DOHH2 (cell line): ENCODE data around the gene RBP5.

ENCODE experiments used
- EZH2phosphoT487 ChIP-seq: fragments of 200-600 bp; sonication (generic); IDR thresholded peaks from 2 replicates; pipeline ENCODE4 v1.6.1; 2017; ENCODE audit warnings: borderline replicate concordance, mild to moderate bottlenecking, antibody characterized with exemption, low read length, moderate library complexity, mixed read lengths
- TF ChIP-seq, protein P1 (sequence below): fragments of 200-600 bp; sonication (generic); IDR thresholded peaks from one replicate; pipeline ENCODE4 v1.5.1; 2014; ENCODE audit warnings: antibody characterized with exemption, mild to moderate bottlenecking, low read depth, low read length; ENCODE audit not compliant: poor library complexity, severe bottlenecking

DNA sequence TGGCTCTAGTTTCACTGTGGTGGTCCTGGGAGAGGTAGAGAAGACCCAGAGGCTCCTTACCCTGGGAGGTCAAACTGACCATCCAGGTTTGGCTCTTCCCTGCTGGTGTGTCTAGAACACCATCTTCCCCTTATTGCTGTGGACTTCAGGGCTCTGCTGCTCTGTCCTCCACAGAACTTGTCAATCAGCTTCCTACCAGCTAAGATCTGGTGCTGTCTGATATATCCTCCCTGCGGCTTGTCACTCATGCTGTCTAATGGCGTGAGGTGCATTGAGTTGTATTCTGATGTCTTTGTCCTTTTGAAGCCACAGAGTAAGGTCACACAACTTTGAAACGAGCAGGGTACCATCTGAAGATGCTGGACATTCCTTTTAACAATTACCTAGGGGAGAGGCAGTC lies 12.5 kb downstream of the RBP5 start:
- TF ChIP-seq, protein P1, sequence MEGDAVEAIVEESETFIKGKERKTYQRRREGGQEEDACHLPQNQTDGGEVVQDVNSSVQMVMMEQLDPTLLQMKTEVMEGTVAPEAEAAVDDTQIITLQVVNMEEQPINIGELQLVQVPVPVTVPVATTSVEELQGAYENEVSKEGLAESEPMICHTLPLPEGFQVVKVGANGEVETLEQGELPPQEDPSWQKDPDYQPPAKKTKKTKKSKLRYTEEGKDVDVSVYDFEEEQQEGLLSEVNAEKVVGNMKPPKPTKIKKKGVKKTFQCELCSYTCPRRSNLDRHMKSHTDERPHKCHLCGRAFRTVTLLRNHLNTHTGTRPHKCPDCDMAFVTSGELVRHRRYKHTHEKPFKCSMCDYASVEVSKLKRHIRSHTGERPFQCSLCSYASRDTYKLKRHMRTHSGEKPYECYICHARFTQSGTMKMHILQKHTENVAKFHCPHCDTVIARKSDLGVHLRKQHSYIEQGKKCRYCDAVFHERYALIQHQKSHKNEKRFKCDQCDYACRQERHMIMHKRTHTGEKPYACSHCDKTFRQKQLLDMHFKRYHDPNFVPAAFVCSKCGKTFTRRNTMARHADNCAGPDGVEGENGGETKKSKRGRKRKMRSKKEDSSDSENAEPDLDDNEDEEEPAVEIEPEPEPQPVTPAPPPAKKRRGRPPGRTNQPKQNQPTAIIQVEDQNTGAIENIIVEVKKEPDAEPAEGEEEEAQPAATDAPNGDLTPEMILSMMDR: no peak
- TF ChIP-seq EZH2phosphoT487: no peak
